ENCODE measurements around the gene GCM1. TPM values are rescaled to one million over a fixed set of nuclear protein-coding genes. Genes with fewer than 3 reads are reported as not detected.

The GCM1 gene
- total and polyA plus RNA-seq, 8 donors, result 0.05 TPM; not detected in 7

GRCh38 chr6:53188833-53189232, 40.2 kb upstream of the GCM1 start:
- Histone ChIP-seq H3K27me3 (no peaks in the 10 kb centered on the region), H3K4me3 (no peak overlapping the region), H3K4me1 (peaks cover 0 to 10% (median 3%) of the 10 kb centered on the region in 4 donors), H3K27ac (no peak overlapping the region), H3K36me3 (no peaks in the 10 kb centered on the region), H3K9me3 (no peaks in the 10 kb centered on the region)
- TF ChIP-seq EP300 (IDR thresholded peaks at IDR 0.05), result no peak
- TF ChIP-seq CTCF (IDR thresholded peaks at IDR 0.05), result no peak
- no peak for TF ChIP-seq POLR2A (IDR thresholded peaks at IDR 0.05)
- TF ChIP-seq POLR2AphosphoS5 (IDR thresholded peaks at IDR 0.05), result no peak
- intact Hi-C loops (cut with DNase I; ENCODE audit: low total_unique reads), result no loop called here
- DNase-seq, result no peak
- WGBS, 5 donors, result 83 to 96% (median 85%) methylated on average over 2 of the region's 2 CpGs

- Histone ChIP-seq H3K9me3 (no peaks in the 10 kb centered on the region), H3K27ac (no peak overlapping the region), H3K4me1 (peaks cover 0 to 8% (median 0%) of the 10 kb centered on the region in 4 donors), H3K36me3 (no peaks in the 10 kb centered on the region), H3K27me3 (no peaks in the 10 kb centered on the region), H3K4me3 (no peak overlapping the region)
- intact Hi-C loops (cut with DNase I; ENCODE audit: low total_unique reads), result no loop called here
- no peak for DNase-seq
- 89 to 96% (median 94%) methylated on average over 4 to 5 of the region's 5 CpGs for WGBS, 5 donors
- TF ChIP-seq POLR2A (IDR thresholded peaks at IDR 0.05), result no peak
- no peak for TF ChIP-seq POLR2AphosphoS5 (IDR thresholded peaks at IDR 0.05)
- no peak for TF ChIP-seq EP300 (IDR thresholded peaks at IDR 0.05)
- TF ChIP-seq CTCF (IDR thresholded peaks at IDR 0.05), result no peak
Measured at GRCh38 chr6:53180678-53181077, 32.0 kb upstream of the GCM1 start.

- 25 to 28% (median 27%) methylated on average over 8 of the region's 8 CpGs for WGBS, 5 donors
- Histone ChIP-seq H3K27ac (peak overlapping the region in 1 of 5 donors; percentile 20), H3K4me1 (peaks cover 0 to 8% (median 0%) of the 10 kb centered on the region in 4 donors), H3K4me3 (no peak overlapping the region), H3K36me3 (no peaks in the 10 kb centered on the region), H3K9me3 (no peaks in the 10 kb centered on the region), H3K27me3 (no peaks in the 10 kb centered on the region)
- TF ChIP-seq POLR2AphosphoS5 (IDR thresholded peaks at IDR 0.05) (no peak), POLR2A (IDR thresholded peaks at IDR 0.05) (no peak), CTCF (IDR thresholded peaks at IDR 0.05) (no peak), EP300 (IDR thresholded peaks at IDR 0.05) (no peak)
- intact Hi-C loops (cut with DNase I; ENCODE audit: low total_unique reads), result loop anchor here (10.0 kb wide), 1 partner anchor 105 kb away; no protein-coding TSS in a partner anchor
- peak; percentile 78 to 79 for DNase-seq
Measured at GRCh38 chr6:53179961-53180651, 31.5 kb upstream of the GCM1 start.

- no peaks in the 10 kb centered on the region for H3K9me3 ChIP-seq
- H3K27ac ChIP-seq, result no peak overlapping the region
- H3K4me3 ChIP-seq, result no peak overlapping the region
- 77 to 91% (median 81%) methylated on average over 1 of the region's 1 CpG for WGBS, 5 donors
- intact Hi-C loops (cut with DNase I; ENCODE audit: low total_unique reads), result loop anchor here (10.0 kb wide), 1 partner anchor 106 kb away; no protein-coding TSS in a partner anchor
- DNase-seq, result no peak
- H3K36me3 ChIP-seq, result no peaks in the 10 kb centered on the region
- peaks cover 0 to 8% (median 0%) of the 10 kb centered on the region in 4 donors for H3K4me1 ChIP-seq
- TF ChIP-seq EP300 (IDR thresholded peaks at IDR 0.05) (no peak), POLR2AphosphoS5 (IDR thresholded peaks at IDR 0.05) (no peak), CTCF (IDR thresholded peaks at IDR 0.05) (no peak), POLR2A (IDR thresholded peaks at IDR 0.05) (no peak)
- H3K27me3 ChIP-seq, result no peaks in the 10 kb centered on the region
Measured at GRCh38 chr6:53178837-53179432, 30.3 kb upstream of the GCM1 start.

All from stomach (tissue), 9 donors.